GM11168 (cell line): ENCODE results near the gene ABCB9.
"Not testable (repeated sequence)": the region's sequence is repeated elsewhere in the genome, so short reads cannot be mapped to it uniquely, and the experiment has no call there.

Experiments
- in situ Hi-C: fragments of 300-500 bp; cut with MboI; formaldehyde crosslinking; loops from one replicate; pipeline ENCODE4 v1.12.0; 2022; ENCODE audit warnings: low sequenced_read_pairs; ENCODE audit not compliant: unreplicated experiment

ABCB9 gene

GRCh38 chr12:122908915-122909314 is 57.3 kb downstream of the ABCB9 start:
- in situ Hi-C loops, result no loop called here

- in situ Hi-C loops, result not testable (repeated sequence)
Measured at GRCh38 chr12:122905258-122905657, 61.0 kb downstream of the ABCB9 start.

- in situ Hi-C loops, result no loop called here
Measured at GRCh38 chr12:122903693-122904034, 62.6 kb downstream of the ABCB9 start.

- in situ Hi-C loops, result no loop called here
Measured at GRCh38 chr12:122902854-122903692, 63.2 kb downstream of the ABCB9 start.

GRCh38 chr12:122899887-122900286 is 66.4 kb downstream of the ABCB9 start:
- in situ Hi-C loops, result no loop called here

- in situ Hi-C loops, result no loop called here
Measured at GRCh38 chr12:122896662-122897061, 69.6 kb downstream of the ABCB9 start.

GRCh38 chr12:122895704-122896636 is 70.3 kb downstream of the ABCB9 start, which contains the start of gene VPS37B:
TSS of gene VPS37B (minus strand) at chr12:122896124. CDS start at chr12:122896062, 62 bp downstream.
- in situ Hi-C loops, result no loop called here

- in situ Hi-C loops, result no loop called here
Measured at GRCh38 chr12:122895320-122895703, 71.0 kb downstream of the ABCB9 start.

- in situ Hi-C loops, result no loop called here
Measured at GRCh38 chr12:122894193-122895121, 71.8 kb downstream of the ABCB9 start.

- in situ Hi-C loops, result no loop called here
Measured at GRCh38 chr12:122893208-122894153, 72.8 kb downstream of the ABCB9 start.

GRCh38 chr12:122892724-122893123 is 73.5 kb downstream of the ABCB9 start:
- in situ Hi-C loops, result not testable (repeated sequence)

- in situ Hi-C loops, result no loop called here
Measured at GRCh38 chr12:122891661-122892525, 74.4 kb downstream of the ABCB9 start.

- in situ Hi-C loops, result no loop called here
Measured at GRCh38 chr12:122889761-122890520, 76.3 kb downstream of the ABCB9 start.

- in situ Hi-C loops, result no loop called here
Measured at GRCh38 chr12:122888232-122888752, 78.0 kb downstream of the ABCB9 start.

GRCh38 chr12:122887819-122888212 is 78.4 kb downstream of the ABCB9 start:
- in situ Hi-C loops, result no loop called here

- in situ Hi-C loops, result no loop called here
Measured at GRCh38 chr12:122886851-122887818, 79.1 kb downstream of the ABCB9 start.
